Natural killer cell treated with Interleukin-12 subunit alpha and Interleukin-12 subunit beta and Interleukin-15 and Interleukin-18, amount 100 ng/mL, for 72 hours (primary cell): ENCODE results near the gene ATF4. TPM values are rescaled to one million over a fixed set of nuclear protein-coding genes. Genes with fewer than 3 reads are reported as not detected.

Experiments used
- ATAC-seq, 2 donors: fragments of 150-1000 bp; cut with Tn5 transposase in 1 of 2; sonication (Bioruptor Pico), chemical (Tn5 transposase) in 1 of 2; 2 replicates each; pipeline ENCODE4 v1.10.0; 2021
- DNase-seq: peaks from one replicate; pipeline ENCODE4 v3.0.0; 2022; ENCODE audit warnings: low spot score
- H3K27ac Mint-ChIP-seq, 2 donors: 1 replicate in 1 of 2; 2 replicates in 1 of 2; pipeline ENCODE4 v1.8.0; 2022; ENCODE audit warnings: mixed read lengths in 2 of 2, mild to moderate bottlenecking in 1 of 2, moderate library complexity in 1 of 2
- H3K27me3 Mint-ChIP-seq, 2 donors: 1 replicate in 1 of 2; 2 replicates in 1 of 2; pipeline ENCODE4 v1.8.0; 2022; ENCODE audit warnings: mixed read lengths in 2 of 2
- H3K36me3 Mint-ChIP-seq: one replicate; pipeline ENCODE4 v1.8.0; 2022; ENCODE audit warnings: mixed read lengths
- H3K4me1 Mint-ChIP-seq, 2 donors: 1 replicate in 1 of 2; 2 replicates in 1 of 2; pipeline ENCODE4 v1.8.0; 2022; ENCODE audit warnings: low read depth in 2 of 2, mixed read lengths in 2 of 2, mild to moderate bottlenecking in 1 of 2
- H3K4me3 Mint-ChIP-seq: one replicate; pipeline ENCODE4 v1.8.0; 2022; ENCODE audit warnings: mixed read lengths
- H3K9me3 Mint-ChIP-seq: 2 replicates; pipeline ENCODE4 v1.8.0; 2022; ENCODE audit warnings: mixed read lengths
- total RNA-seq, 2 donors: library from RNA; stranded (reverse); gene quantifications; one replicate each; pipeline ENCODE4 v1.2.3, GENCODE V29; 2022

Gene ATF4
- total RNA-seq, 2 donors from 2014 or later, result 463 to 472 TPM

DNA sequence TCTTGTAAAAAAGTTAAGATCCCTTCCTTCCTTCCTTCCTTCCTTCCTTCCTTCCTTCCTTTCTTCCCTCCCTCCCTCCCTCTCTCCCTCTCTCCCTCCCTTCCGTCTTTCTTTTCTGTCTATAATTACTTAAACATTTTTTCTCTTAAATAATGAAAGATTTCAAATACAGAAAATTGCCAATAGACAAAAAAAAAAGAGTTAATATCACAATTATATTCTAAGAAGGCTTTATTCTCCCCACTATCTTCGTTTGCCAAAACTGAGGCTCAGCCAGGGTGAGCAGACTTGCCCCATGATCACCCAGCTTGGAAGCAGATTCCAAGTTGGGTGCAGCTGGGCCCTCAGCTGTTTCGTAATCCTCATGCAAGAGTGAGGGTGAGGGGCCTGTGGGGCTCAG lies 49.9 kb downstream of the ATF4 start:
- peaks cover 4 to 7% of the 10 kb centered on the region in 2 donors for H3K27me3 Mint-ChIP-seq
- no peak for ATAC-seq
- H3K27ac Mint-ChIP-seq, result no peak overlapping the region
- peaks cover 10 to 18% of the 10 kb centered on the region in 2 donors for H3K4me1 Mint-ChIP-seq
- no peak overlapping the region for H3K4me3 Mint-ChIP-seq
- no peaks in the 10 kb centered on the region for H3K36me3 Mint-ChIP-seq
- no peak for DNase-seq
- peaks cover 7% of the 10 kb centered on the region for H3K9me3 Mint-ChIP-seq

DNA sequence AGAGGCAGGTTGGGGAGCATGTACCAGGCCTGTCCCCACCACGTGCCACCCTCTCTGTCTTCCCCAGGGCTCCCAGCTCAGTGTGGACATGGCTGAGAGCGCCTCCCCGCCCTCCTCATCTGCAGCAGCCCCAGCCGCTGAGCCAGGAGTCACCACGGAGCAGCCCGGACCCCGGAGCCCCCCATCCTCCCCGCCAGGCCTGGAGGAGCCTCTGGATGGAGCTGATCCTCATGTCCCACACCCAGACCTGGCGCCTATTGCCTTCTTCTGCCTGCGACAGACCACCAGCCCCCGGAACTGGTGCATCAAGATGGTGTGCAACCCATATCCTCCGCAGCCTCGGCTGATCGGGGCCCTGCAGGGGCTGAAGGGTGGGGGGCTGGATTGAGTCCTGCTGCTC lies 50.3 kb downstream of the ATF4 start, which contains the start of gene CACNA1I:
Gene CACNA1I (plus strand): TSS at position 89 of the 400 bp plus-strand sequence. CDS start 0 bp downstream, at position 89.
- DNase-seq, result no peak
- Mint-ChIP-seq H3K27me3 (peaks cover 4 to 7% of the 10 kb centered on the region in 2 donors), H3K4me3 (no peak within 1 kb of the TSS), H3K4me1 (peaks cover 5 to 14% of the 10 kb centered on the region in 2 donors), H3K9me3 (peaks cover 3% of the 10 kb centered on the region), H3K36me3 (no peaks in the 10 kb centered on the region), H3K27ac (no peak within 1 kb of the TSS)
- ATAC-seq, result no peak

DNA sequence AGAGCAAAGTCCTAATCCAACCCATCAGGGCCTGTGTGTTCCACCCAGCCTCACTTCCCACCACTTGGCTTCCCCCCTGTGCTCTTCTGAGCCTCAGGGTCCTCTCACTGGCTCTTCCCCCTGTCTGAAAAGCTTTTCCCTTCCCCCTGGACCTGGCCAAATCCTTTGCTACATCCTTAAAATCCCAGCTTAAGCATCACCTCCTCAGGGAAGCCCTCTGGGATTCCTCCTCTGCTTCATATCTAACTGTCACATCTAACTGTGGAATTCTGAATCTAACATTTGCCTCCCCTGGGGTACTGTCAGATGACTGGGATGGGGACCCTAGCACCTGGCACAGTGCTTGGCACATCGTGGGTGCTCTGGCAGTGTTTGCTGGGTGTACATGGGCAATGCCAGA lies 51.2 kb downstream of the ATF4 start:
- H3K4me3 Mint-ChIP-seq, result no peak overlapping the region
- H3K4me1 Mint-ChIP-seq, result peaks cover 3 to 10% of the 10 kb centered on the region in 2 donors
- DNase-seq (no peak), ATAC-seq (no peak)
- H3K36me3 Mint-ChIP-seq, result no peaks in the 10 kb centered on the region
- peaks cover 4 to 7% of the 10 kb centered on the region in 2 donors for H3K27me3 Mint-ChIP-seq
- no peak overlapping the region for H3K27ac Mint-ChIP-seq
- no peaks in the 10 kb centered on the region for H3K9me3 Mint-ChIP-seq

Other genes with a start within 250 kb of the ATF4 start
- gene RPL3, start 200.9 kb upstream of the ATF4 start, total RNA-seq, result 1,000 to 10,000 TPM; 1,242 to 2,090 TPM
- 1 to 10 TPM; 1.1 to 2.0 TPM for gene SYNGR1, start 170.6 kb upstream of the ATF4 start, total RNA-seq
- 10 to 100 TPM; 20.8 to 38.9 TPM for gene TAB1, start 120.8 kb upstream of the ATF4 start, total RNA-seq
- 1 to 10 TPM in 1 of 2 donors, under 1 TPM in 1; 0.38 to 2.6 TPM for gene MGAT3, start 63.5 kb upstream of the ATF4 start, total RNA-seq
- gene MIEF1, start 18.3 kb upstream of the ATF4 start, total RNA-seq, result 10 to 100 TPM; 49.6 to 71.2 TPM
- gene RPS19BP1, start 12.2 kb downstream of the ATF4 start, total RNA-seq, result 100 to 1,000 TPM in 1 of 2 donors, 10 to 100 TPM in 1; 84.1 to 122 TPM
- gene CACNA1I, start 50.2 kb downstream of the ATF4 start, total RNA-seq, result under 1 TPM in 1 of 2 donors, not detected in 1; 0.17 TPM